ENCODE measurements around the gene MARCHF10.

The MARCHF10 gene

DNA sequence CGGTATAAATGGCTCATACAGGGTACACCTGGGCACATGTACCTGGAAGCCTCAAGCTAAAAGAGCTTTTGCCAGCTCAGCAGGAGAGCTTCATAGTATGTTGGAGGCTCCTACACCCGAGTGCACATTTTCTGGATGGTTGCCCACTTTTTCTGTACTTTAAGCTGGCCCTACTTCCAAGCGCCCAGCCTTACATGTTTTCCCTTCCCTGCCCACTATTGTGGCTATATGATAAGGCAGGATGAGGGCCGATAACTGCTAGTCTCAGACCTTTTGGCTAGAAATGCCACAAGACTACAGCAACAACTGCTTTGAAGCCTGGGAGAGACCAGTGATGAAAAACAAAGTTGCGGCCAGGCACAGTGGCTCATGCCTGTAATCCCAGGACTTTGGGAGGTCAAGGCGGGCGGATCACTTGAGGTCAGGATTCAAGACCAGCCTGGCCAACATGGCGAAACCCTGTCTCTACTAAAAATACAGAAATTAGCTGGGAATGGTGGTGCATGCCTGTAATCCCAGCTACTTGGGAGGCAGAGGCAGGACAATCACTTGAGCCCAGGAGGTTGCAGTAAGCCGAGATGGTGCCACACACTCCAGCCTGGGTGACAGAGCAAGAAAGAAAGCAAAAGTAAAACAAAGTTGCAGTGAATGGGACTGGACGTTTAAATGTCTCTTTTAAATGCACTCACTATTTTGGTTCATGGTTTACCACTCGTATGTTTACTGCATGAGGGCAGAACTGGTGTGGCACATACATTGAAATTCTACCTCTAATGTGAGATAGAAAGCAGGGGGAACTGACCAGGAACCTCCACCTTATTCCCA, 14.2 kb upstream of the MARCHF10 start:
- no peak for DNase-seq

DNA sequence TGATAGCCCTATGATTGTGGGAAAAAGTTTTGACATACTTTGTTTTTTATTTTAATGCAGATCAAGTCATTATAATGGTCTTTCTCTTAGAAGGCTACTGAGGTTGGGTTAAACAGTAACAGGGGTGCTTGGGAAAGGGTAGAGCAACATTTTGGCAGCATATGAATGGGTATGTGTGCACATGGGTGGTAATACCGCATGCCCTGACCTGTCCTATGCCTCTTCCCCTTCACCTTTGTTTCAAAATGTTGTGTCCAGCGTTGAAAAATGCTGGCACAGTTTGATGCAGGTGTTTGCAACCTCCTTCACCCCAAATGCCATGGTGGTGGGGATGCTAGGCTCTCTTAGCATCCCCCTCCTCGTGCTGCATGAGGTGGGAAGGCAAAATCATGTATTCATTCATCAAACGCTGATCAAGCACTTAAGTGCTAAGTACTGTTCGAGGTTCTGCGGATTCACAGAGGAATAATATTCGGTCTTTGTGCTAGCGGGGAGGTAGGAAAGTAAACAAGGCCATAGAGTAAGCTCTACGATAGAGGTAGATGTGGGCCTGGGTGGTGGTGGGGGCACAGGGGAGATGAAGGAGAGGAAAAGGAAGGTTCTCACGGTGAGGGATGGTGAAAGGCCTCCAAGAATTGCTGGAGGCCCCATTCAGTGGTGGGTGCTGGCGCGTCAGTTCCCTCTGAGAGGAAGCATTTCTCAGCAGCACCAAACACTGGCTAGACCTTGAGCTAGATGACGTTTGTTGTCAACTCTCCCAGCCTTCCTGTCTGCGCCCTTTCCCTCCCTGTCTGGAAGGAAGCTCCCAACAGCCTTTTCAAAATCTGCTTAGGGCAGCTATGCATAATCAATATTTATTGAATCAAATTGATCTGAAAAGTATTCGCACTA, 13.3 kb upstream of the MARCHF10 start:
- DNase-seq, result no peak

DNA sequence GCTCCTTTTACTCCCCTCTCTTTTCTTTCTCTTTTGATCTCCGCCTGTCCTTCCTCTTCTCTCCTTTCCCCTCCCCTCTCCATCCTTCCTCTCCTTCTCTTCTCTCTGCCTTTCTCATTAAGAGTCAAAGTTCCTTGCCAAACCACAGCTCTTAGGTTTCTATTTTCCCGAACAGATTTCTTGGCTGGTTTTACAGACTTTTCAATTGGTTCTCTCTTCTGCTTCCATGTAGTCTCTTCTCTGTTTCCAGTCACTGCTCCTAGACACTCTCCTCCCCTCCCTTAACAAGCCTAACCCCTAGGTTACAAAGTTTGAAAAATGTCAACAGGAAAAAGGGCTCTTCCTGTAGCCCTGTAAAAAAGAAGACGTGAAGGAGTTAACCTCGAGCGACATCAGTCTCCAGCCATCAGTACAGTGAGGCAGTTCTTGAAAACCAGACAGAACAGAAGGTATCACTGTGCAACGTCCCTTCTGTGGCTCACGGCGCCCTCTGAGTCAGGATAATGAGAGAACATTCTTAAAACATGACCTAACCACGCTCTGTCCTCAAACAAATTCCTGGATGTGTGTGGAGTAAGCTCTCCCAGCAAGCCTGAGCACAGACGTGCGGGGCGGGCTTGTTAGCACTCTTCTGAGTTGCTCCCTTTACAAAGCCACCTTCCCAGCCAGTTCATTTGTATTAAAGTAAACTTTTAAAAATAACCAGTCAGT, 11.6 kb upstream of the MARCHF10 start:
- peak; percentile 86 for DNase-seq

DNA sequence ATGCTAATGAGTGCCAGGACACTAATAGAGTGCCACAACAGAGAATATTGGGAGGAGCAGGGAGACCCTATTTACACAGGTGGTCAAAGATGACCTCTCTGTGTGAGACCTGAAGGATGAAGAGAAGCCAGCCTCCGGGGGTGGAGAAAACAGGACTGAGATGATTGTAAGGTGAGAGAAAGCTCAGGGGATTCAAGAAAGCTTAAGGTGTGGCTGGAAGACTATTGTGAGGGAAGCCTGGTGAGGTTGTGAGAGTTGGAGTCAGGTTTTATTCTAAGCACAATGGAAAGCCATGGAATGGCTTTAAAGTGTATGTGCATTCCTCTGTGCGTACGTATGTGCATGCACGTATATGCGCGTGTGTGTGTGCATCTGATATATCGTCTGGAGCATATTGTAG, 10.4 kb upstream of the MARCHF10 start:
- no peak for DNase-seq

DNA sequence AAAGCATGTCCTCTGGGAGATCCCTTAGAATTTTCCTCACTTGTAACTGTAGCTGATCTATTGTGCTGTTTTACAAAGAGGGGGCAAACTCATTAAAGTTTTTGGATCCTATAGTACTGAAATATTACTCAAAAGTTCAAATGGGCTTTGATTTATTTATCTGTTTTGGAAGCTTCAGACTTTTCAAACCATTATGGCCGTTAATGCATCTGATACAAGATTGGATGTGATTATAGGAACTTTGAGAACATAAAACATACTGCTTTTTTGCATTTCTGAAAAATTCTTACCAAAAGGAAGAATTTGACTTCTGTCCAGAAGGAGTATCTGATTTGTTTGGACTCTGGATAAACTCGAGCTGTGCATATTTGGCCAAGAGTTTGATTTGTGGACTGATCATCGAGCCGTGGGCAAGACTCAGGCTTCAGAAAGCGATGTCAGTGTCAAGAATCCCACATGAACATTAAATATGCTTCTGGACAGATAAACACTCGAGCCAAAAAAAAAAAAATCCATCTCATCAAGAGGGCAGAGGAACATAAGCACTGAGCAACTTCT, 8.2 kb upstream of the MARCHF10 start:
- no peak for DNase-seq

DNA sequence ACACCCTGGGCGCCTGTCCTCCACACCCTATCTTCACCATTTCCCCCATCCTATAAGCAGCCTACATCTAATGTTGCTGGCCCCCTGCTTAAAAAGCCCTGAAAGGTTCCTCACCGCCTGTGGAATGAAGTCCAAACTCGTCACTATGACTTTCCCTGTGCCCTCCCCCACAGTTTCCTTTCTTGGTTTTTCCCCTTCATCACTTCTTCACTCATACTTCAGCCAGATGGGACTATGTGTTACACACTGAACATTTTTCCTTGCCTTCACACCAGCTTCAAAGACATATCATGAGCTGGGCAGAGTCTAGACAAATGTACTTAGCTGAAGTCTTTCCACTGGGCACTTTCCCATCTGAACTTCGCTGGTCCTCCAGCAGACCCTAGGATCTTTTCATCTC, 1.5 kb upstream of the MARCHF10 start:
- no peak for DNase-seq

DNA sequence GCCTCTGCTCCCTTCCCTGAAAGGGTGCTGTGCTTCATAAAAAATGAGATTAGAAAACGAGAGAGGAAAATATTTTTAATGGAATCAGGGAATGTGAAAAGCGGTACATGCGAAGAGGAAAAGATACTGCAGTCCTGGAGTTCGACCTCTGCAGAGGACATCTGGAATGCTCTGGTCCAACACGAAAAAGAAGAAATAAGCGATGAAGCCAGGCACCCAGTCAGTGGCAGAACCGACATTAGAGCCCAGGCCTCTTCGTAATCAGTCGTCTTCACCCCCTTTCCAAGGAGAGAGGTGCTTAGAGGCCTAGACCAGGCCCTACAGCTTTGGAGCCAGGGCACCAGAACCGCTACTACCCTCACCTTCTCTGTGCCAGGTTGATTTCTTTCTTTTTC, 459 bp upstream of the MARCHF10 start:
- no peak for DNase-seq

DNA sequence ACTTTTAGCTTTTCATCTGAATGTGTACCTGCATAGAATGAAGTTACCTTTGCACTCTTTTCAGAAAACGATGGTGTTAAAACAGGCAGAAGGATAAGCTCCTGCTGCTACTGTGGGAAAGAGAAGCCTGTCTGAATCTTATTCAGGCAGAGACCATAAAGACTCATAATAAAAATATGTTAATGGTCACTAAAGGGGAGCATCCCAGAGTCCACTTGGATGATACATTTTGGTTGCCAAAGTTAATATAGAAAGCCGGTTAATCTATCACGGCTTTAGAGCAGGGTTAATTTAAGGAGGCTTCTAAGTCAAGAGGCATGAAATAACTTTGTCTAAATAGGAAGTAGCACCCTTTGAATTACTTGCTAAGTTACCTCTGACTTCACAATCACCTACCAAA, 2.9 kb downstream of the MARCHF10 start:
- no peak for DNase-seq

DNA sequence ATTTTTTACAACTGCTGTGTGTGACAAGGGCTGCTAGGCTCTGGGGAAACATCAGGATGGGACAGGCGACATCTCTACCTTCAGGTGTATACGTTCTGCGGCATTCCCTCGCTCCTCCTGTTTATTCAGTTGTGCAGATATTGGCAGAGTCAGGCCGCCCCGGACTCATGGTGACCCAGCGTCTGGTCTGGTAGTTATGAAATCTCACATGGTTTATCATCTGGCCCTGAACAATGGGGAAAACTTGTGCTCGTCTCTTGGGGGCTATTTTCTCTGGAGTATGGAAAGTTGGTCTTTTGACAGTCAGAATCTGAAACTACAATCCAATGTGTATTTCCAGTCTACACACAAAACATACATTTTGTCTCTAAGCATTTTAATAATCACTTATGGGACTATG, 3.3 kb downstream of the MARCHF10 start:
- no peak for DNase-seq

DNA sequence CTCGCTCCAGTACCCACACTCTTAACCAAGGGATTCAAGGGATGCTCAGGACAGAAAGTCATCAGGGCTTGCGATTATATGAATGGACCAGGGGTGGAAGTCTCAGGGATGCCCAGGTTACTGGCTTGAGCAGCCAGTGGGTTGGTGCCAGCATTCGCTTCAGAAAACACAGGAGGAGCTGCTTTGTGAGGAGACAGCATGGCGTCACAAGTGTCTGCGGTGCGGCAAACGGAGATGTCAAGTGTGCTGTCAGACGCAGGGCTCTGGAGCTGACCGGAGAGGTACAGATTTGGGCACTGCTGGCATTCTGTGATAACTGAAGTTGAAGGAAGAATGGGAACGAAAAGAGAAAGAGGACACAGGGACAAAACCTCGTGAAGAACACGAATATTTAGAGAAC, 4.1 kb downstream of the MARCHF10 start:
- DNase-seq, result no peak

DNA sequence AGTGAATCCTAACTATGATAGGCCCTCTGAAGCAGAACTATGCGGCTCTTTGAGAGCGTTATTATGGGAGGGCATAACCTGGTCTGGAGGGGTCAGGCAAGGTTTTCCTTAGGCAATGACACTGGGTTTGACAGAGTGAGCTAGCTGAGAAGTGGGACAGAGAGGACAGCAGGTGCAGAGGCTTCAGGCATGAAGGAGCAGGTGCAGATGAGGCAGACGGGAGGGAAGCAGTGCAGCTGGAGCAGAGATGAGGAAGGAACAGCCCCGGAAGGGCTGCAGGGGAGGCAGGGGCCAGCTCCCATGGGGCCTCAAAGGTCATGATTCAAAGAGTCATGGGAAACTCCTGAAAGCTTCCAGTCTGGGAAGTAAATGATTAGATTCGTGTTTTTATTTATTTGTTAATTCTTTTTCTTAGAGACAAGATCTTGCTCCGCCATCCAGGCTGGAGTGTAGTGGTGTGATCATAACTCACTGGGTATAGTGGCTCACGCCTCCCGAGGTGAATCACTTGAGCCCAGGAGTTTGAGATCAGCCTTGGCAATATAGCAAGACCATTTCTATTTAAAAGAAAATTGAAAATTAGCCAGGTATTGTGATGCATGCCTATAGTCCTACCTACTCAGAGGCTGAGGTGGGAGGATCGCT, 5.4 kb downstream of the MARCHF10 start:
- DNase-seq, result no peak

DNA sequence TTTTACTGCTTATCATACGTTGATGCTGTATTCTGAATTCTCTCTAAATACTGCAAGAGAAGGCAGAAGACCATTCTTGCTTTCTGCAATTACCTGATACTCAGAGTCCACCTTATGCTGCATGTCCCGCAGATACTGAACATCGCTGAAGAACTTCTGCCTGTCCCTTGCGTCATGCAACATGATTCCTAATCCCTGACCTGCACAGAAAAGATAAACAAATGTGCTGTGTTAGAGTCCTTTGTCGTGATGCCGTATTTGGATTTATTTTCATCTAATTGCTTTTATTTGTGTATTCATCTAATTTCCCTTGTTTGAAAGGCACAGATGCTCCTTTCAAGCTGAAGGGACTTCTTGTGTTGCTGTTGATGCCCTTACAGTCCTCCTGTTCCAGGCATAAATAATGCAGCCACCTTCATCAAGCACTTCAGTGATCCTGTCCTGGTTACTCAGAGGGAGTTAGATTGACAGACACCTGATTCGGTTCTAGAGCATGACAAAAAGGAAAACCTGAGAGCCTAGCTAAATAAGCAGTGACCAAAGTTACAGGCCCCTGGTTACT, 6.5 kb downstream of the MARCHF10 start:
- no peak for DNase-seq

DNA sequence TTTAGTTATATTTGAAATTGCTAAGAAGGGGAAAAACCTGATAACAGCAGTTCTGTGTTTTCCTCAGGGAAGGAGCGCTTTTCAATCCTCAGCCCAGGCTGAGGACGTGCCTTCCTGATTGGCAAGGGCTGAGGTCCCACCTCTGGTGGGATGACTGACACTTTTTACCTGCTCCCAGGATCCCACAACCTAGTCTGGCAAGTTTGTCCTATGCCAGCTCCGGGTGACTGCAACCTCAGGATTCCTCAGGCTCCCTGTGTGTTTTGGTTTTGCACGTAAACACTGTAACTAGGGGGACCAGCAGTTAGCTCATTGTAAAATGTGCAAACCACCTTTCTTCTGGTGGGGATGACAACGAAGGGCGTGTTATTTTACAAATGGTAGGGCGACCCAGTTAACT, 7.5 kb downstream of the MARCHF10 start:
- DNase-seq, result no peak

DNA sequence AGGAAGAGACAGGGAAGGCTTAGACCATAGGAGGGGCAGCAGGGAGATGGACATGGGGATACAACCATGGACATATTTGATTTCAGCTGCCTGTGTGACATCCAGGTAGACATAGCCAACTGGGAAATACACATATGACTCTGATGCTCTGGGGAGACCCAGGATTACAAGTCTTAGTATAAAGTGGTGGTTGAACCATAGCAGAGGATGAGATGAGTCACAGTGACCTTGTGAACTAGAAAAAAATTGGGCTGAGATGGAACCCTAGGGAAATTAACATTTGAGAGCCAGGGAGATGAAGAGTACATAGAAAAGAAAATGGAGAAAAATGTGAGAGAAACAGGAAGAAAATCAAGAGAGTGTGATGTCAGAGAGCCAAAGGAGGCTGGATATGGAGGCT, 10.2 kb downstream of the MARCHF10 start:
- DNase-seq, result no peak

DNA sequence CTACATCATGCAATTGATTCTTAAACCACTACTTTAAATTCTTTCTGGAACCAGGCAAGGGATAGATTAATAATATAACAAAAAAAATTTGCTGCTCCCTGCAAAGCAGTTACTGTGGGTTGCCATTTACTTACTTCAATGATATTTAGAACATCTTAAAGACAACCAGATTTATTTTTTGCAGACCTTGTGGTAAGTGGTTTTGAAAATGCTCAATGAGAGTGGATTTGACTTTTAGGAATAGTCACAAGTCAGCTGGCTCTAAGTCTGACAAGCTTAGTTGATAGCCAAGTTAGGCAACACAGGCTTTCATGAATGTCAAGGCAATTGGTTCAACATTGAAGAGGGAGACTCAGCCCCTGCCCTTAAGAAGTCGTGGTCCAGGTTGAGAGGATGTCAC, 11.8 kb downstream of the MARCHF10 start:
- no peak for DNase-seq

DNA sequence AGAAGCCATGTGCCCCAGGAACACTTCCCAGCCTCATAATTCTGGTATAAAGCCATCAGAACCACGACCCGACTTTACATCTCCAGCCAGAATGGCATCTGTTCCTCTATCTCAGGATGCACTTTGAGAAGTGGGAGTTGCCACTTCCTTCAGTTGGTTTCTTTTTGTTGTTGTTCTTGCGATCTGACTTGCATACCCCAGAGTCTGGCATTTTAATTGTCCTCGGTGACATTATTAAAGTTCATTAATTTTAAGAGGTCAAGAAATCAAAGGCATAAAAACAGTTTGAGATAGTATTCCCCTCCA, 13.5 kb downstream of the MARCHF10 start:
- DNase-seq, result no peak

DNA sequence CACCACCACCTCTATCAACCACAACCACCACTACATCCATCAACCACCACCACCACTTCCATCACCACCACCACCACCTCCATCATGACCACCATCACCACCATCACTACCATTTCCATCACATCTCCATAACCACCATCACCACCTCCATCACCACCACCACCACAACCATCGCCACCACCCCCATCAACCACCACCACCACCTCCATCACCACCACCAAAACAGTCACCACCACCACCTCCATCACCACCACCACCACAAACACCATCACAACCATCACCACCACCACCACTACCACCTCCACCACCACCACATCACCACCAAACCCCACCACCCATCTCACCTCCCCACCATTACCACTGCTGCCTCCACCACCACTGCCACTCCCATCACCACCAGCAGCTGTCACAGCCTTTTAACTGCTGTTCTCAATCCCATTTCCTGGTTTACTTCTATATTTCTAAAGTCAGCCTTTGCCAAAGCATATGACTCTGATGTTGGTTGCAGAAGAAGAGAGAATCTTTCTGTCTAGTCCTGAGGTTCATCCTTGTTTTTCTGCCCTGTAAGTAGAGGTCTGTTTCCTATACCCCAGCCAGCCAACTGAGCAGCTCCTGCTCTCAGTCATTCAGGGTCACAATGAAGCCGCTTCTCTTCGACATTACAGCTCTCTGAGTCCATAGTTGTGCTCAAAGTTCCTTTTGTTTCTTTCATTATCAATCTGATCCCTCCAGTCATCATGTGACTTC, 14.0 kb downstream of the MARCHF10 start:
- DNase-seq, result no peak

DNA sequence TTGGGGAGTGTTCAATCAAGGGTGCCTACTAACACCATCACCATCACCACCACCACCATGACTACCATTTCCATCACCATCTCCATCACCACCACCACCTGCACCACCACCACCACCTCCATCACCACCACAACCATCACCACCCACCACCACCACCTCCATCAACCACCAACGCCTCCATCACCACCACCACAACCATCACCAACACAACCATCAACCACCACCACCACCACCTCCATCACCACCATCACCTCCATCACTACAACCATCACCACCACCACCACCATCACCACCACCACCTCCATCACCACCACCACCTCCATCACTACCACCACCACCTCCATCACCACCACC, 15.7 kb downstream of the MARCHF10 start:
- no peak for DNase-seq

DNA sequence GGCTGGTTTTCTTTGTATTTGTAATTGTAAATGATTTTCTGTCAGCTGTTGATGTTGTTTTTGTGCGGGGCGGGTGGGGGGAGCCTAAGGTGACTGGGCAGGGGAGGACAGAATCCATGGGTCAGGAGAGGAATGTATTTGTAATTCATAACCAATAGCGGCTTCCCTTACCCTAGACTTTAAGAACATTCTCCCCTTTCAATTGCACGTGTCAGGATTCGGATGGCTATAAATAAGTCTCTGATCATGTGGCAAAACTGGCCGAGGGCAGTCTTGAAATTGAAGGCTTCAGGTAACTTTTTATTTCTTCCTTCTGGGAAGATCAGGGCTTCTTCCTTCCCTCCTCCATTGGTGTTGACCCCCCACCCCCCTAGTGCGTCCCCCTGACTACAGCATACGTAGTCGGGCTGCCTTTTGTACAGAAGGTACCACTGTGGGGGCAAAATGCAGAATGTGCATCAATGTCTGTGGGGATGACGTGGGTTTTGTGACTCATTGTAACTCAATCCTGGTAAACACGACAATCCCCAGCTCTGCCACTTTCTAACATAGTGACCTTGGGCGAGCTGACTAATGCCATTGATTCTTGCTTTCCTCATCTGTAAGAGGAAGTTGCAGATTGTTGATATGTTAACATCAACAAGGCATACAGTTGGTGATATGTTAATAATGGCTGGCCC, 16.2 kb downstream of the MARCHF10 start:
- no peak for DNase-seq

DNA sequence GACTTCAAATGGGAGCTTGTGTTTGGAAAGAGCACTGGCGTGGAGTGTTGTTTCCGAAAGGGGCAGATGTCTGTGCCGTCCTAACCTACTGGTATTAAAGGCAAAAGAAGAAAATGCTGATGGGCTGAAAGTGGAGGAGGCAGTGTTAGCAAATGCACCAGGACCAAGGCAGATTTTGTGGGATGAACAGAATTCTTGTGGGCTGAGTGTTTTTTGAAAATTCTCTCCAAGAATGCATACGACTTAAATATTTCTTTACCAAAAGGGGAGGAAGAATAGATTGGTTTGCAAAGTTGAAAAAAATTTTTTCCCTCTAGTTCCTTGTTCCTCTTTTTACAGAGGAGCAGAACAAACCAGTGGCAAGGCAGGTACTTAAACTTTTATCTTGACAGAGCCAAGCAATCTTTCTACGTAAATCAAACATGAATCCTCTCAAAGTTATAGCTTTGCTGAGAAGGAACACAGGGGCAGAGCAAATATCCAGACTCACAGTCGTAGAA, 16.8 kb downstream of the MARCHF10 start:
- no peak for DNase-seq

DNA sequence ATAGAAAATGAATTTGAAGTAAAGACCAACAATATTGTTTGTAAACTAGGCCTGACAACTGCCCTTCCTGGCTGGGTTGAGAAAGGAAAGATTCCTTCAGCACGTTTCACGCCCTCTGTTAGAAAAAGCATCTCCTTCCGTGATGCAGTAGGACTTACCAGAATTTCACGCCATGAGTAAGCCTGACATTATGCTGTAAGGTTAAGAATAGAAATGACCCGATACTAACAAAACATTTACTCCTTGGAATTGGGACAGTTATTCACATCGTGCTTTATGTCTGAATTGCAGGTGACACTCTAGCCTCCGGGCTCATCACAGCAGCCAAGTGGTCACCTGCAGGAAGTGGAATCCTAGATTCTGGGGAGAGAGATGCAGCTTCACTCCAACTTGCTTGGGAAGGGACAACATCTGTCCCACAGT, 17.5 kb downstream of the MARCHF10 start:
- no peak for DNase-seq
